IMR-90 (cell line): ENCODE measurements around the gene ADAMTSL5.

Source experiments
- FOS ChIP-seq: fragments of 150-350 bp; IDR thresholded peaks from 2 replicates; pipeline ENCODE4 v1.6.1; 2016; ENCODE audit warnings: low read depth, low read length
- RAD21 ChIP-seq: IDR thresholded peaks from 2 replicates; pipeline ENCODE4 v1.6.1; 2012; ENCODE audit warnings: low read length, improper control_type of control experiment

- no peak for TF ChIP-seq RAD21
- no peak for TF ChIP-seq FOS
Observed at GRCh38 chr19:1522061-1522460, 9.2 kb upstream of the ADAMTSL5 start.
